ENCODE results near the gene GNA14.
"Not testable (repeated sequence)": the region's sequence is repeated elsewhere in the genome, so short reads cannot be mapped to it uniquely, and the experiment has no call there.

GNA14 gene

DNA sequence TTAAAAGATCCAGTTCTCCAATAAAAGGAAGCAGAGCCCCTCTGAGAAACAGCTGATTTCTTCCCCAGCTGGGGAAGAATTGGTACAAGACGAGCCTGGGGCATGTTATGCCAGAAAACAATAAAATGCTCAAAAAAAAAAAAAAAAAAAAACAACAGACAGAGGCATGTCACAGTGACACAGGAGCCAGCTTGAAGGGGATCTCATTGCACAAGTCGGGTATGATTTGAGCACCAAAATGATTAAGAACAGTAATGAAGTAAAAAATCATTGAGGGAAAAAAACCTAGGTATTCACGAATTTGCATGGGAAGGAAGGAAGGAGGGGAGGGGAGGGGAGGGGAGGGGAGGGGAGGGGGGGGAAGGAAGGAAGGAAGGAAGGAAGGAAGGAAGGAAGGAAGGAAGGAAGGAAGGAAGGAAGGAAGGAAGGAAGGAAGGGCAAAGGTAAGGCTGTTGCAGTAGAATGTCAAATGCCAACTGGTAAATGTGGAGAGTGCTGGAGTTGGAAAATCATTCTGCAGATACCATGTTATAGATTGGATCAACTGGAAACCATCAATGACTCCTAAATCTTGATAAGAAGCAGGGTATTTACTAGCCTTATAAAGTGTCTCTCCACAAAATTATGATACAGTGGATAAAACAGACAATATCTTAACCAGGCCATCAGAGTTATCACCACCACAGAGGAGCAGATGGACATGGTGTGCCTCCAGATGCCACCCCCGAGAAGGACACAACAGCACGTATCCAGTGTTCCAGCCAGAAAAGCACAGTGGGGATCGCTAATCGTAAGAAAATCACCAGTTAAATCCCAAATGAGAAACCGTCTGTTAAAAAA, 7.2 kb downstream of the GNA14 start:
- DNase-seq, result no peak

DNA sequence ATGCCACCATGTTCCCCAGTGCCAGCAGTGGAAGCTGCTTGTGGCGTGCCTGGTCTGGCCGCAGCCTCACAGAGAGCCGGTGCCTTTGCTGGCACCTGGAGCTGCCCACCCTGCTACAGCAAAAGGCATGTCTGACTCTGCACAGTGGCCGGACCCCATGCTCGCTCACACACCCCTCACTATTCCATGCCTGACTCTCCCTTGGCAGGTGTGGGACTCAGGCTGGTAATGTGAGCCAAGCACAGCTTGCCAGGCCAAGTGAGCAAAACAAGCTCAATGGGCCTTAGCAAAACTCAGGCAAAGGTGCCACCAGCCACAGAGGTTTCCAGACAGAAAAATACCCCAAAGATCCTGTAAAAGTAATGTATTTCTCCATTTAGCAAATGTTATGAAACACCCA, 15.5 kb downstream of the GNA14 start:
- DNase-seq, result no peak

DNA sequence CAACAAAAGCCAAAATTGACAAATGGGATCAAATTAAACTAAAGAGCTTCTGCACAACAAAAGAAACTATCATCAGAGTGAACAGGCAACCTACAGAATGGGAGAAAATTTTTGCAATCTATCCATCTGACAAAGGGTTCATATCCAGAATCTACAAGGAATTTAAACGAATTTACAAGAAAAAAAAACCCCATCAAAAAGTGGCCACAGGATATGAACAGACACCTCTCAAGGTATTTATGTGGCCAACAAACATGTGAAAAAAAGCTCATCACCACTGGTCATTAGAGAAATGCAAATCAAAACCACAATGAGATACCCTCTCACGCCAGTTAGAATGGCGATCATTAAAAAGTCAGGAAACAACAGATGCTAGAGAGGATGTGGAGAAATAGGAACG, 19.3 kb downstream of the GNA14 start:
- DNase-seq, result not testable (repeated sequence)

DNA sequence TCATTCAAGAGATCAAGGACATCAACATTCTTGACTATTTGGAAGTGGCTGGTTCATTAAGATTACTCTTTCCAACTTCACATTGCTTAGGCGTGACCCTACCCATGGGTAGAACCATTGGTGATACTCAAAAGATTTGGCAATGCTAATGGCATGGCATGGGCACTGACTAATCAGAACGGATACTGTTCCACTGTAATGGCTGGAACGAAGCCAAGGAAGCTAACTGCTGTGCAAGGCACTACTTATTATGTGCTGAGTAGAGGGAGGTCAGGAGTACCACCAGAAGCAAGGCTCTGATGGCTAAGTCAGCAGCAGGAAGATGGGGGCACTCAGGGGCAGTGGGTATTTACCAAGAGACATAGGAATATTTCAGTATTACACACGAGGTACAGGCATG, 31.9 kb downstream of the GNA14 start:
- DNase-seq, result no peak

DNA sequence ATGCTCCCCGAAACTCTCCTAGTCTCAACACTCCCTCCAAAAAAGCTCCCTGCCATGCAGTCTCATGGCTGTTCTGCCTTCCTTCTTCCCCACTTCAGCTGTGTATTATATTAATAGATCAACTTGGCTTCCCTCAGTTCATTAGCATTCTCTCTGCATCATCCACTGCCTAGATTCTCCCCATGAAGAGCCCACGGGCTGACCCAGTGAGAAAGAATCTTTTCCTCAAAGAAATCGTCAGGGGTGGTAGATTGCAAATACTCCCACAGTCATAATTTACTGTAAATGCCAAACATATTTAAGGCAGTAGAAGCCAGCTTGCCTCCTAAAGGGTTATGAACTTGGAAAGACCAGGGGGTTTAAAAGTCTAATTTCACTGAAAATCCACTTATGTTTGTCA, 33.5 kb downstream of the GNA14 start:
- no peak for DNase-seq

DNA sequence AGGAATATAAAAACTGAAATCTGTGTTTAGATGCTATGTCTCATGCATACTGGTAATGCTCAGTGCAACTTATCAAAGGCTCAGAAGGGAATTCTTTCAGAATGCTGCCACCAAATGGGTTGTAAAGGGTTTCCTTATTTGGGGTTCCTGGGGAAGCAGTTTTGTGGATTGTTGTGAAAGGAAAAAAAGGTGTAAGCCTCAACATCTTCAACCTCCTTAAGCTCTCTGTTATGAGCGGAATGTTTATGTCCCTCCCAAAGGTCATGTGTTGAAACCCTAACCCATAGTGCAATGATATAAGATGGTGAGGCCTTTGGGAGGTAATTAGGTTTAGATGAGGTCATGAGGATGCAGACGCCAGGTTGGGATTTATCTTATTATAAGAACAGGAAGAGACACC, 41.6 kb downstream of the GNA14 start:
- no peak for DNase-seq

DNA sequence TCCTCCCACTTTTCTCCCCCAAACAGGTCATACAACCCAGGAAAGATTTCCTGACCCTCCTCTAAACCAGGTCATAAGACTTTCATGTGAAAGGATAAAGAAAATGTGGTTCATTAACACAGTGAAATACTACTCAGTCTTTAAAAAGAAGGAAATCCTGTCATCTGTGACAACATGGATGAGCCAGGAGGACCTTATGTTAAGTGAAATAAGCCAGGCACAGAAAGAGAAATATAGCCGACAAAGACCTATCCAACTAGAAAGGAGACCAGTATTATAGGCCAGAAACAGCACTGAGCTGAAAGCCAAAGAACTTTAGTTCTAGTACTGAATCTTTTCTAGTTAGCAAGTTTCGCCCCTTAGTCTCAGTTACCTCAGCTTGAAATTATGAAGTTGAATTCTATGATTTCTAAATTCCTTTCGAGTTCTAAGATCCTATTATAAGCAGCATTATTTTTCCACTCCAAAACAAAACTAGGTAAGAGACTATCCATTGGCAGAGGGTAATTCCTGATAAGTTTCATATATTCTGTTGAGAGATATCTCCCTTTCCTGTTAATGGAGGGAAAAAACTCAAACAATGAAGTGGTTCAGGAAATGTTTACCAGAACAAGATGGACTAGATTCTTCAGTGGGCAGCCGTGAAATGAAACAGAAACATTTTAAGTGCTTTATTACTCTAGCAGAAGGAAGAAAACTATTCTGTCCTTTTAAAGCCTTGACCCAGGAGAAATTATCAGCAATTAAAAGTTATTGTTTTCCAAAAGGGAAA, 42.5 kb downstream of the GNA14 start:
- DNase-seq, result no peak

DNA sequence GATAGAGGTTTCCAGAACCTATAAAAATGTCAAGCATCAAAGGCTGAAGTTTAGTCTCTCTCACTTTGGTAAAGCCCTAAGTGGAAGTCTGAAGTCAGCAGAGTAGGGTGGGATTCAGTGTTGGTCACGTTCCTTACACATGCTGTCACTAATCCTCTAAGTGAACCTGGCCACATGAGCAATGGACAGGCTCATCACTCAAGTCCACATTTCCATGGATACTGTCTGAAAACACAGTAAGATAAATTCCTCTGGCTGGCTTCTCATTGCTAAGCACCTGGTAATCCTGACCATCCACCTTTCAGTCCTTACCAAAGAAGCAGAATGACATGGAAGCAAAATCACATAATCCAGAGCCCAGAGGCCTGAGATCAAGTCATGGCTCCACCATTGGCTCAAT, 43.8 kb downstream of the GNA14 start:
- DNase-seq, result no peak

DNA sequence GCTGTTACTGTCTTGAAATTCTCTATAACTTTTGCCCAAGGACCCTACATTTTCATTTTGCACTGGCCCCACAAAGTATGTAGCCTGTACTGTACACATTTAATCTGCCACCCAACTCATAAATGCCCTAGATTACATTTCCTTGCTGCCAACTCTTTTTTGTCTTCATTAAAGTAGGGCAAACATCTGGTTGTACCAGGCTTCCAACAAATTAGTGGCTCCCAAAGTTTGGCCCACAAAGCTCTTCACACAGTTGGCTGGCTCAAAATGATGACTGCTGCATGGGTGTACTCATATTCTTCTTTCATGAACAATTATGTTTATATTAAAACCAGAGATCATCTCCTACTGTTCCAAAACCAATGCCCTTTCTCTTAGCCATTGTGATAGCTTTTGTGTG, 45.3 kb downstream of the GNA14 start:
- no peak for DNase-seq

DNA sequence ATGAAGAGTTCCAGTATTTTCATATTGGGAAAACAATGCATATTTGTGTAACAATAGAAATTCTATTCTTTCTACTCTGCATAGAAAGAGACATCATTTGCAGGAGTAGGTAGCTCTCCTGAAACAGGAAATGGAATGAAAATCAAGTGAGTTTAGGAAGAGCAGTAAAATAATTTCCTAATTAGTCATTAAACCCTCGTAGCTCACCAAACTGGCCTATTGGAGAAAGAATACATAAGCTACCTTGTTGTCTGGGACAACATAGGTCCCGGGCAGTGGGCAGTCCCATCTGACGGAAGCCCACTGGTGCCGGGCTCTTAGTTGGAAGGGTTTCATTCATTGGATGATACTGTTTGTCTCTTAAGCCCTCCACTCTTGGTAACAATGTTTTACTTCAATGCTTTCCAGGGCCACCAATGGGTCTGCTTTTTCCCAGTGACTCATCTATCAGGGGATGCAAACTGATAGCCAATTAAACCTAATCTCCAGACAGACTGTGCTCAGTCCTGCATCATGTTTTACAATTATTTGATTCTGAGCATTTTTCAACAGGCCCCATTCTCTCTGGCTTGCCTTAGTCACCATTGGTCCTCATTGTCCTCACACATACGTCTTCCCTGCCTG, 46.5 kb downstream of the GNA14 start:
- no peak for DNase-seq

DNA sequence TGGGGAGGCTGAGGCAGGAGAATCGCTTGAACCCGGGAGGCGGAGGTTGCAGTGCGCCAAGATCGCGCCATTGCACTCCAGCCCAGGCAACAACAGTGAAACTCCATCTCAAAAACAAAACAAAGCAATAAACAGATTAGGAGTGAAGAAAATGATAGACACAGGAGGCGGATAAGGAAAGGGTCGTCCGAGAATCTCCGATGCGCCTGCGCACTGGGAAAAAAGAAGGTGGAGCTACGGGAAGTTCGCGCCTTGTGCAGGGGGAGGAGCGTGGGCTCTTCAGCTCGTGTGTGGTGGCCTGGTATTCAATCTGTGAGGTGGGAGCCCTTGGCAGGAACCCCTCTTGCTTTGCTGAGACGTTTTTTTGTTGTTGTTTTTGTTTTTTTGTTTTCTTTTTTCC, 47.3 kb downstream of the GNA14 start:
- DNase-seq, result no peak

DNA sequence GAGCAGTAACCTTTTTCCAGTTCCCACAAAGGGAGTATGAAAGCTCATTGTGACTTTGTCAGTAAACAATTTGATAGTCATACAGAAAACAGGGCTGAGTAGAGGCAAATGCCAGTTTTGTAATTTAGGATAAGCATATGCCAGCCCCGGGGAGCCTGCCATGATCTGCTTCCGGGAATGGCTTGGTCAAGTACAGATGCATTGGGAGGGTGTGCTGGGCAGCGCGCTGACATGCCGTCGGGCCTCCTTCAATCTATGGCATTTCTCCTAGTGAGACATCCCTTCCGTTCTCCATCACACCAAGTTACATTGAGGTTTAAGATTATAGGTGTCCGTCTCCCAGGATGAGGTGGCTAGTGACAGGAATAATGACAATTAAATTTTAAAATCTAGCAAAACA, 48.6 kb downstream of the GNA14 start:
- no peak for DNase-seq

DNA sequence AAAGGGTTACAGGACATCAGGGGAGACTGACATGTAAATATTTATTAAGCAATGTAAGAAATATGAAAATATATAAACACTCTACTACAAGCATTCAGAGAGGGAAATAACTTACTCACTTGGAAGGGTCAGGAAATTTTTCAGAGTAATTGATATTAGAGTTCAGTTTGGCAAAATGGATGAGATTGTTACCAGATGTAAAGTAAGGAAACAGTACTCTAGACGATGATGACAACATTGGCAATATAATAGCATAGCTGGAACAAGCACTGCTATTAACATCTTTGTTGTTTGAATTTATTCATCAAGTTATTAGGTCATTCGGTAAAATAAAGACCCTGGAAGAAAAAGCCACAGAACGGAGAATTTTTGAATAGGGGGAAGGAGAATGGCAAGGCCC, 49.1 kb downstream of the GNA14 start:
- no peak for DNase-seq

DNA sequence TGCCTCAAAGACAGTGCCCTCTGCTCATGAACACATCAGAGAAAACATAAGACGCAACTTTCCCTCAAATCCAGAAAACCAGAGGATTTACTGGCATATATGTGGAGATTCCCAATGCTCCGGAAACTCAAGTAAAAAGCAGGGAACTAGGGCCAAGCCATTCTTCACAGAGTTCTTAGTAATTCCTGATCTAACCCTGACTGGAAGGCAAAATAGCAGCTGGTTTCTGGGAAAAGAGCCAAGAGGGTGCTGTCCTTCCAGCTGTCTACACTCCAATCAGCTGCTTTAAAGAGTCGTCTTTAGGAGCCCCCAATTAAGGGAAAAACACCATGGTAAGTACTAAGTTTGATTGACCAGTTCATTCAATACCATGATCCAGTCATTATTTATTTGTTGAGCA, 49.6 kb downstream of the GNA14 start:
- DNase-seq, result no peak

DNA sequence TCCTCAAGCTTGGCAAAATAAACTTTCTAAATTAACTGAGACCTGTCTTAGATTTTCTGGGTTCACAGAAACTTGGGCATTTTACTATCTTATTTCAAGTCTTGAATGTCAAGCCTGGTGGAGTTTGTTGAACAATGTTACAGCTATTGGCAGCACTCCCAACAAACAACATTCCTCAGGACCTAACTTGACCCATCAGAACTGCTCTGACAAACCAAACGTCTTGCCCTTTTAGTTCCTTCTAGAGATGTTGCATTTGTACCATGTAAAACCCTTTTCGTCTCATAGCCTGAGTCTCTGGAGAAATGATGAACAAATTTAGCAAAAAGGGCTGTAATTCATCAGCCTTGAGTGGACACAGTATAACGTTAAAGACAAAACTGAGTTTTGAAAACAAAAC, 51.1 kb downstream of the GNA14 start:
- no peak for DNase-seq

DNA sequence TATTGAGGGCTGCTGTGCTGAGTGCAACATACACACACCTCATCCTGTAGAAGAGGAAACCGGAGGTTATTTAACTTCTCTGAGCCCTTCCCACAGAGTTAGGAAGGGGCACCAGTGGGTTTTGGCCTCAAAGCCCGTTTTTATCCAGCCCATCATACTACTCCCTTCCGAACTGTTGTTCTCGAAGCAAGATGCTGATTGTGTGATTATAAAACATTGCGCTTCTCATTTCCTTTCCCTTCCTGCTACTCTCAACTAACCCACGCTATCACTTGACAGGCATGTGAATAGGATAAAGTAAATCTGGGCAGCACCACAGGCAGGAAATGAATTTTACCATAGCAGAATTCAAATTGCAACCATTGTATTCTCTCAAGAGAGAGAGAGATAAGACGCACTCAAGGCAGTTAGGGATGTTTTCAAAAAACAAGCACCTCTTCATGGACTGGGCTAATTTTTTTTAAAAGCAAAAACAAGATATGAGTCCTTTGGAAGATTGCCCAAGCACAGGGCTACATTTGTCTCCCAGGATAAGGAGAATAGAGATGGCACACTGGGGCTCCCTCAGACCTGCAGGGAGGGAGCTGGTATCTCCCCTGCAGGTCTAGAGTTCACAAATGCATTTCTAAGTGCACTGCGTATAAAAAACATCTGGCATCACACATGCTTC, 52.6 kb downstream of the GNA14 start:
- no peak for DNase-seq

DNA sequence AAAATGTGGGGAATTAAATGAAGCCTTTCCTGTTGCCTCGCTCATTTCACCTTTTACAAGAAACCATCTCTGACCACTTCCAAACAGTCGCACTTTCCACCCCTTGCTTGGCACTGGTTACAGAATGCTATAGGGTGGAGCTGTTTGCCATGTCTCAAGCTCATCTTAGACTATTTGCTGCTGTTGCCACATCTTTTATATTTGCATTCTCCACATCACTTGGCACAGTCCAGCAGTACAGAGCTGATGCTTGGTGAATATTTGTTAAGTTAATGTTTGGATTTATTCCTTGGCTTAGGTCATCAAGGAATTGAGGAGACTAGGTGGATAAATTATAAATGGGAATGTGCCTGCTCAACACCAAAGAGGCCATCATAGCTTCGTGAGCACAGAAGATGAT, 53.2 kb downstream of the GNA14 start:
- DNase-seq, result no peak

DNA sequence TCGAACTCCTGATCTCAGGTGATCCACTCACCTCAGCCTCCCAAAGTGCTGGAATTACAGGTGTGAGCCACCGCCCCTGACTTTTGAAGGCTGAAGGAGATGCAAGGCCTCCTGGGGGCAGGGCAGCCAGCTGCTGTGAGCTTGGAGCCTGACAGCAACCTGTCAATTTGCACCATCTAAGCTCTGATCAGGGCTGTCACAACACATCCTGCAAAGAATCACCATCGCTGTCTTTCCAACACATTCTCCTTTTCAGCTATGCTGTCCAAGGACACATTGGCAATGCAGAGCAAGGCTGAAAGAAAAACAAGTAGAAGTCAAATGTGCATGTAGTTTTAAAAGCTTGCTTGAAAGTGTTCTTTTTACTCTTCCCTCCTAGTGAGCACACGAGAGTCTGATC, 54.6 kb downstream of the GNA14 start:
- no peak for DNase-seq

DNA sequence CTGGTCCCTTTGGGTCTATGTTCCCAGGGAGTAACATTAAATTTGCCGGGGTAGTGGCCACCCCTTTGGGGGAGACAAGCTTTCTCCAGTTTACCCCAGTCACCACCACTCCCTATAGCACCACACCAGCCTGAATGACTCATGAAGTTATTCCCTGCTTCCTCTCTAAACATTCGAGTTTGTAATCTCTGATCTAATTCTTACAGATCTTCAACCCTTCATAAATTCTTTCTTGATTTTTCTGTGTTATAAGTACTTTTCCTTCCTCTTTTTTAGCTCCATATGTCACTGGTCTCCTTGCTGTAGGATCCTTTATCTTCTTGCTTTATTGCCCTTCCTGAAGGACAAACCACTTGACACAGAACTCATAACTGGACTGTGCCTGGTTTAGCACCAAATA, 55.6 kb downstream of the GNA14 start:
- DNase-seq, result no peak

DNA sequence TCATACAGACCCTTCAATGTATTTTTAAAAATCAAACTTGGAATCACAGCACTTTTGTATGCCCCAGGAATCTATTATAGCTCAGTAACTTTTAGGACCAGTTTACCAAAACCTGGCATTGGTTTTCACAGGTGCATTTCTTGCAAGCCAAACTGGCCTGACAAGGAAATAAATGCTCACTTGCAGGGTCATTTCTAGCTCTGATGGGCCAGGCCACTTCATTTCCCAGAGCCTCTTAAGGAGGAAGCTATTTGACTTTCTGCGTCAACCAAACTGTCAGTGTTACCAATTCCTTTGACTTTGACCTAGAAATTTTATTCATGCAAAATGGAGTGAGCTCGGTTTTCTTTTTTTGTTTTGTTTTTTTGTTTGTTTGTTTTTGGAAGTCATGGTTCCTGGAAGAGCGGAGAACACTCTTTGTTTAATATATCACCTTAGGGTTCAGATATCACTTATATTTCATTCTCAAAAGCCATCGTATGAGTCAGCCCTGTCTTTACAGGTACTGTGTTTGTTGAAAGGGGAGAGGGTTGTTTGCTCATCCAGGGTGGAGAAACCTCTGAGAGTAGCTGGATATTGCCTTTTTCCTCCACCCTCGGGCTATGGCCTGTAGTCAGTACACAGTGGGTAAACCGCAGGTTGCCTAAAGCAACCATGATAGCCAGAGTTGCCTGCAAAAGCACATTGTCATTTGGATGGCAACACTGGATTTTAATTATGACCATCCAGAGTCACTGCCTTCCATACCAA, 58.9 kb downstream of the GNA14 start:
- no peak for DNase-seq

DNA sequence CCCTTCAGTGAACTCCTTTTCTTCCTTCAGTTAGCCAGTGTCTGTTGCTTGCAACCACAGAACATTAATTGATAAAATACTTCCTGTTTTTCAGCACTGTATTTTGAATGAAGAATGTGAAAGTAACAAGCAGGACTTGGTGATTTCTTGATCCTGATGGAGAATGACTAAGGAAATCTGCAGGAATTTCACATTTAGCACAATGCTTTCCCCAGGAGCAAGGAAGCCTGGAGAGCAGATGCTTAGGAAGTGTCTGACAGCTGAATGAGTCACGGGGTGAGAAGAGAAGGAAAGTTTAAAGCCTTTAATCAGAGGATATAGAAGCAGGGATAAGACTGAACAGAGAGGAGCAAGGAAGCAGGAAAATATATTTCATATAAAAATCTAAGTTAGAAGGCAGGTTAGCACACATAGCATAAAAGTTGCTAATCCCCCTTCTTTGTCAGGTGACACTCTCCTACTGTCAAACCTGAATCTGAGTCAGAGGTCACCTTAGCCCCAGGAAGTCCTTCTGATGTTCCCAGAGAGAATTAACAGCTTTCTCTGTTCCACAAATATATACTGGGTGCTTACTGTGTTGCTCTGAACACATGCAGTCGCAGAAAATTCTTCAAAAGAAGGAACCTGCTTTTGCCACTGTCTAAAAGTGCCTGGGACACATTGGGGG, 59.7 kb downstream of the GNA14 start:
- DNase-seq, result no peak

DNA sequence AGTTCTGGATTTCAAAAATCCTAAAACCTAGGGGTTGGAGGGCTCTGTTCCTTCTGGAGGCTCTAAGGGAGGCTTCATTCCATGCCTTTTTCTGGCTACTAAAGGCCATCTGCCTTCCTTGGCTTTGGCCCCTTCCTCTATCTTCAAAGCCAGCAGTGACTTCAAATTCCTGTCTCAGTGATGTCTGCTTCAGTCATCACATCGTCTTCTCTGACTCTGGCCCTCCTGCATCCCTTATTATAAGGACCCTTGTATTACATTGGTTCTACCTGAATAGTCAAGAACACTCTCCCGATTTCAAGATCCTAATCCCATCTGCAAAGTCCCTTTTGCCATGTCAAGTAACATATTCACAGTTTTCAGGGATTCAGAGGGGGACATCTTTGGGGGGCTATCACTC, 60.3 kb downstream of the GNA14 start:
- DNase-seq, result no peak
